GM12878 (cell line): Measurements from ENCODE around the gene ACVR1B. TPM values are rescaled to one million over a fixed set of nuclear protein-coding genes. Genes with fewer than 3 reads are reported as not detected.

Experiments
- ASH2L ChIP-seq: fragments of 300-600, 200-600 bp; sonication (generic); IDR thresholded peaks from 2 replicates; pipeline ENCODE4 v1.6.1; 2017; ENCODE audit warnings: low read depth, mild to moderate bottlenecking, borderline replicate concordance
- BMI1 ChIP-seq: fragments of 450-650 bp; IDR thresholded peaks from 2 replicates; pipeline ENCODE4 v1.6.1; 2016; ENCODE audit warnings: mild to moderate bottlenecking, moderate library complexity, borderline replicate concordance
- CHD4 ChIP-seq: fragments of 200-600 bp; sonication (generic); IDR thresholded peaks from 2 replicates; pipeline ENCODE4 v1.6.1; 2016; ENCODE audit warnings: mild to moderate bottlenecking
- EGR1 ChIP-seq, 2 experiments: IDR thresholded peaks; 1 replicate in 1 of 2; 2 replicates in 1 of 2; pipeline ENCODE4 v1.6.1; 2011 to 2012; ENCODE audit warnings: low read depth in 2 of 2, low read length in 2 of 2, borderline replicate concordance in 1 of 2, mild to moderate bottlenecking in 1 of 2, moderate library complexity in 1 of 2
- EP300 ChIP-seq, 2 experiments: fragments of 150-350 bp in 1 of 2; IDR thresholded peaks; 2 replicates each; pipeline ENCODE4 v1.6.1; 2011 to 2012; ENCODE audit warnings: low read depth in 2 of 2, low read length in 2 of 2, borderline replicate concordance in 1 of 2, improper control_type of control experiment in 1 of 2, inconsistent platforms in 1 of 2; ENCODE audit not compliant: control insufficient read depth in 1 of 2
- FOXK2 ChIP-seq: fragments of 450-650 bp; IDR thresholded peaks from 2 replicates; pipeline ENCODE4 v1.6.1; 2017; ENCODE audit warnings: mild to moderate bottlenecking, moderate library complexity
- HDAC6 ChIP-seq: fragments of 200-600 bp; sonication (generic); IDR thresholded peaks from one replicate; pipeline ENCODE4 v1.8.0; 2017; ENCODE audit warnings: antibody characterized with exemption; ENCODE audit not compliant: unreplicated experiment
- MEF2B ChIP-seq: fragments of 450-650 bp; IDR thresholded peaks from 2 replicates; pipeline ENCODE4 v1.6.1; 2018; ENCODE audit warnings: mild to moderate bottlenecking, moderate library complexity; ENCODE audit not compliant: partially characterized antibody, poor library complexity, severe bottlenecking
- MTA3 ChIP-seq: IDR thresholded peaks from 2 replicates; pipeline ENCODE4 v1.6.1; 2012; ENCODE audit warnings: low read length, inconsistent platforms, borderline replicate concordance
- MYC ChIP-seq: IDR thresholded peaks from 2 replicates; pipeline ENCODE4 v1.6.1; 2011; ENCODE audit warnings: mild to moderate bottlenecking, low read length, moderate library complexity, inconsistent platforms; ENCODE audit not compliant: insufficient read depth, insufficient replicate concordance, insufficient read length, severe bottlenecking
- NBN ChIP-seq: fragments of 450-650 bp; IDR thresholded peaks from 2 replicates; pipeline ENCODE4 v1.6.1; 2016
- NFIC ChIP-seq: IDR thresholded peaks from 2 replicates; pipeline ENCODE4 v1.6.1; 2012; ENCODE audit warnings: low read depth, mild to moderate bottlenecking, inconsistent platforms, low read length, moderate library complexity
- NFXL1 ChIP-seq: fragments of 450-650 bp; IDR thresholded peaks from 2 replicates; pipeline ENCODE4 v1.6.1; 2017; ENCODE audit warnings: antibody characterized with exemption, mild to moderate bottlenecking, borderline replicate concordance
- RELA ChIP-seq: fragments of 450-650 bp; IDR thresholded peaks from 2 replicates; pipeline ENCODE4 v1.8.0; 2014; ENCODE audit warnings: borderline replicate concordance; ENCODE audit not compliant: partially characterized antibody
- SMARCA5 ChIP-seq: fragments of 450-650 bp; IDR thresholded peaks from 2 replicates; pipeline ENCODE4 v1.6.1; 2017; ENCODE audit warnings: mild to moderate bottlenecking
- SMC3 ChIP-seq: IDR thresholded peaks from 2 replicates; pipeline ENCODE4 v1.6.1; 2011; ENCODE audit warnings: low read length, improper control_type of control experiment, borderline replicate concordance
- TCF12 ChIP-seq: IDR thresholded peaks from 2 replicates; pipeline ENCODE4 v1.6.1; 2011; ENCODE audit warnings: low read depth, mild to moderate bottlenecking, low read length
- TCF7 ChIP-seq: IDR thresholded peaks from 2 replicates; pipeline ENCODE4 v1.6.1; 2014; ENCODE audit warnings: antibody characterized with exemption, borderline replicate concordance
- ZNF384 ChIP-seq: IDR thresholded peaks from 2 replicates; pipeline ENCODE4 v1.6.1; 2012; ENCODE audit warnings: low read depth, mild to moderate bottlenecking, low read length, improper control_type of control experiment, borderline replicate concordance
- polyA plus RNA-seq, 11 experiments: library from polyadenylated mRNA; depleted of rRNA in 4 of 11; unstranded in 6 of 11; stranded (reverse) in 5 of 11; fragments of >200 nt; fragmentation: Nextera tagmentation in 4 of 11; fragmentation: Illumina TruSeq in 1 of 11; extraction: Ambion mirVana in 4 of 11; extraction: Trizol in 1 of 11; gene quantifications; 1 replicate in 1 of 11; 2 replicates in 10 of 11; pipeline versions ENCODE4 v1.2.1 to v1.2.3, GENCODE V29; 2011 to 2016; ENCODE audit warnings: inconsistent platforms in 2 of 11, missing spikeins in 2 of 11, low read depth in 1 of 11
- total RNA-seq, 4 experiments: library from RNA; depleted of rRNA in 3 of 4; stranded (reverse); fragments of >200 nt in 3 of 4; fragmentation: Illumina TruSeq in 1 of 4; extraction: Trizol in 1 of 4; gene quantifications; 2 replicates each; pipeline versions ENCODE4 v1.2.1 to v1.2.3, GENCODE V29; 2013 to 2021
- TF ChIP-seq, protein P1 (sequence below): IDR thresholded peaks from 2 replicates; pipeline ENCODE4 v1.6.1; 2012; ENCODE audit warnings: low read length, inconsistent platforms
- TF ChIP-seq, protein P2 (sequence below): IDR thresholded peaks from 2 replicates; pipeline ENCODE4 v1.6.1; 2012; ENCODE audit warnings: low read depth, low read length, improper control_type of control experiment
- TF ChIP-seq, protein P3 (sequence below), 3 experiments: IDR thresholded peaks in 2 of 3; conservative IDR thresholded peaks in 1 of 3; 2 replicates each; pipeline ENCODE4 v1.5.1; 2011; ENCODE audit warnings: low read depth in 3 of 3, low read length in 3 of 3, mild to moderate bottlenecking in 3 of 3, control low read depth in 2 of 3, moderate library complexity in 2 of 3, inconsistent platforms in 1 of 3, mixed read lengths in 1 of 3; ENCODE audit not compliant: control insufficient read depth in 2 of 3, insufficient read depth in 1 of 3; ENCODE audit errors: extremely low read depth in 1 of 3
- TF ChIP-seq, protein P4 (sequence below): fragments of 450-650 bp; formaldehyde crosslinking; IDR thresholded peaks from 2 replicates; pipeline ENCODE4 v1.4.0; 2022; ENCODE audit warnings: mild to moderate bottlenecking, moderate library complexity

The ACVR1B gene
- total and polyA plus RNA-seq, 10 of the 15 experiments (the other 5 are each of a cell fraction or from before 2014, with no cell fraction given): 0.02 to 0.69 (median 0.16) TPM; not detected in 2

DNA sequence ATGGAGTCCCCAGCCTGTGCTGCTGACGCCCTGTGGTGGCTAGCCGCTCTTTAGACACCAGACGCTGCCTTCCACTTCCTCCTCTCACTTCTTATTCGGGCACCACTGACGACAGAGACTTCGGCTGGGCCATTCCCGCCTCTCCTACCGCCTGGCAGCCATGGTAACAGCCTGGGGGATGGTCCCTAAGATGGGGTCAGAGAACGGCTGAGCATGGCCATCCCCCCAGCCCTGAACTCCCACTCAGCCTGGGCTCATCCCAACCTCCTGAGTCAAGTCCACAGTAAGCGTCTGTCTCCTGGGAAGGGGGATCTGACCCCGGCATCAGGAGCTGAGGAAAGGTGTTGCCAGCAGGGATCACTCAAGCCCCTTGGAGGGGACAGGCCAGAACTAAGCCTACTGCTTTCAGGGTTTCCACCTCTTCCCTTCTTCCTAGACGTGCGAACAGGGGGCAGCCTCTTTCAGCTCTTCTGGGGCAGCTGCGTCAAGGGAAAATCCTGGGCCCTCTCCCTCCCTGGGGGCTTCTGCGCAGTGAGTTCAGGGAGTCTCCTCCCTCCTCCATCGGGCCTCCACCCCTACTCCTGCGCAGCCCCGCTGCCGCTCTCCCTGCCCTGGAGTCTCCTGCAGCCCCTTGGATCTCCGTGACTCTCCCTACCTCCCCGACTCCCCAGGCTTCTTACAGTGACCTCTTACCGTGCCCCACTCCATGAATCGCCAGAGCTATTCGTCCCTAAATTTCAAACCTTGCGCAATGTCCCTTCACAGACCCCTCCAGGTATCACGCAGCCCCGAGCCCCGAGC lies 54.6 kb downstream of the ACVR1B start (continued):
- TF ChIP-seq, protein P1, sequence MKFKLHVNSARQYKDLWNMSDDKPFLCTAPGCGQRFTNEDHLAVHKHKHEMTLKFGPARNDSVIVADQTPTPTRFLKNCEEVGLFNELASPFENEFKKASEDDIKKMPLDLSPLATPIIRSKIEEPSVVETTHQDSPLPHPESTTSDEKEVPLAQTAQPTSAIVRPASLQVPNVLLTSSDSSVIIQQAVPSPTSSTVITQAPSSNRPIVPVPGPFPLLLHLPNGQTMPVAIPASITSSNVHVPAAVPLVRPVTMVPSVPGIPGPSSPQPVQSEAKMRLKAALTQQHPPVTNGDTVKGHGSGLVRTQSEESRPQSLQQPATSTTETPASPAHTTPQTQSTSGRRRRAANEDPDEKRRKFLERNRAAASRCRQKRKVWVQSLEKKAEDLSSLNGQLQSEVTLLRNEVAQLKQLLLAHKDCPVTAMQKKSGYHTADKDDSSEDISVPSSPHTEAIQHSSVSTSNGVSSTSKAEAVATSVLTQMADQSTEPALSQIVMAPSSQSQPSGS: no peak
- no peak for TF ChIP-seq ZNF384
- TF ChIP-seq FOXK2: no peak
- peak; percentile 64; the same call in 1 of the 2 replicates for TF ChIP-seq BMI1
- TF ChIP-seq, protein P2, sequence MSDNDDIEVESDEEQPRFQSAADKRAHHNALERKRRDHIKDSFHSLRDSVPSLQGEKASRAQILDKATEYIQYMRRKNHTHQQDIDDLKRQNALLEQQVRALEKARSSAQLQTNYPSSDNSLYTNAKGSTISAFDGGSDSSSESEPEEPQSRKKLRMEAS: no peak
- no peak for TF ChIP-seq MTA3
- TF ChIP-seq CHD4: no peak
- peak; percentile 61 for TF ChIP-seq NBN
- TF ChIP-seq TCF7: no peak
- TF ChIP-seq MYC: no peak
- TF ChIP-seq, protein P3, sequence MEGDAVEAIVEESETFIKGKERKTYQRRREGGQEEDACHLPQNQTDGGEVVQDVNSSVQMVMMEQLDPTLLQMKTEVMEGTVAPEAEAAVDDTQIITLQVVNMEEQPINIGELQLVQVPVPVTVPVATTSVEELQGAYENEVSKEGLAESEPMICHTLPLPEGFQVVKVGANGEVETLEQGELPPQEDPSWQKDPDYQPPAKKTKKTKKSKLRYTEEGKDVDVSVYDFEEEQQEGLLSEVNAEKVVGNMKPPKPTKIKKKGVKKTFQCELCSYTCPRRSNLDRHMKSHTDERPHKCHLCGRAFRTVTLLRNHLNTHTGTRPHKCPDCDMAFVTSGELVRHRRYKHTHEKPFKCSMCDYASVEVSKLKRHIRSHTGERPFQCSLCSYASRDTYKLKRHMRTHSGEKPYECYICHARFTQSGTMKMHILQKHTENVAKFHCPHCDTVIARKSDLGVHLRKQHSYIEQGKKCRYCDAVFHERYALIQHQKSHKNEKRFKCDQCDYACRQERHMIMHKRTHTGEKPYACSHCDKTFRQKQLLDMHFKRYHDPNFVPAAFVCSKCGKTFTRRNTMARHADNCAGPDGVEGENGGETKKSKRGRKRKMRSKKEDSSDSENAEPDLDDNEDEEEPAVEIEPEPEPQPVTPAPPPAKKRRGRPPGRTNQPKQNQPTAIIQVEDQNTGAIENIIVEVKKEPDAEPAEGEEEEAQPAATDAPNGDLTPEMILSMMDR (IDR thresholded peaks at IDR 0.05 in 2 of 3, conservative IDR thresholded peaks at IDR 0.05 in 1 of 3; ENCODE audit: control insufficient read depth in 2 of 3, extremely low read depth in 1 of 3, insufficient read depth in 1 of 3, low read depth in 3 of 3, low read length in 3 of 3): 0 out of 6 replicates have a peak, but pooled peaks of 1 of the 3 experiments have one; percentile 4
- TF ChIP-seq NFIC: no peak
- TF ChIP-seq, protein P4, sequence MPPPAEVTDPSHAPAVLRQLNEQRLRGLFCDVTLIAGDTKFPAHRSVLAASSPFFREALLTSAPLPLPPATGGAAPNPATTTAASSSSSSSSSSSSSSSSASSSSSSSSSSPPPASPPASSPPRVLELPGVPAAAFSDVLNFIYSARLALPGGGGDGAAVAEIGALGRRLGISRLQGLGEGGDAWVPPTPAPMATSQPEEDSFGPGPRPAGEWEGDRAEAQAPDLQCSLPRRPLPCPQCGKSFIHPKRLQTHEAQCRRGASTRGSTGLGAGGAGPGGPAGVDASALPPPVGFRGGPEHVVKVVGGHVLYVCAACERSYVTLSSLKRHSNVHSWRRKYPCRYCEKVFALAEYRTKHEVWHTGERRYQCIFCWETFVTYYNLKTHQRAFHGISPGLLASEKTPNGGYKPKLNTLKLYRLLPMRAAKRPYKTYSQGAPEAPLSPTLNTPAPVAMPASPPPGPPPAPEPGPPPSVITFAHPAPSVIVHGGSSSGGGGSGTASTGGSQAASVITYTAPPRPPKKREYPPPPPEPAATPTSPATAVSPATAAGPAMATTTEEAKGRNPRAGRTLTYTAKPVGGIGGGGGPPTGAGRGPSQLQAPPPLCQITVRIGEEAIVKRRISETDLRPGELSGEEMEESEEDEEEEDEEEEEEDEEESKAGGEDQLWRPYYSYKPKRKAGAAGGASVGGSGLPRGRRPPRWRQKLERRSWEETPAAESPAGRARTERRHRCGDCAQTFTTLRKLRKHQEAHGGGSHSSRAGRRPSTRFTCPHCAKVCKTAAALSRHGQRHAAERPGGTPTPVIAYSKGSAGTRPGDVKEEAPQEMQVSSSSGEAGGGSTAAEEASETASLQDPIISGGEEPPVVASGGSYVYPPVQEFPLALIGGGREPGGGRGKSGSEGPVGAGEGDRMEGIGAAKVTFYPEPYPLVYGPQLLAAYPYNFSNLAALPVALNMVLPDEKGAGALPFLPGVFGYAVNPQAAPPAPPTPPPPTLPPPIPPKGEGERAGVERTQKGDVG (CRISPR knock-in tag): no peak
- no peak for TF ChIP-seq EGR1 (IDR thresholded peaks at IDR 0.05; ENCODE audit: borderline replicate concordance in 1 of 2, low read depth in 2 of 2, low read length in 2 of 2)
- TF ChIP-seq SMC3: no peak; the same call in 1 of the 2 replicates
- peak; percentile 71 for TF ChIP-seq SMARCA5
- TF ChIP-seq NFXL1: no peak
- TF ChIP-seq MEF2B: peak; percentile 79
- peak; percentile 76 to 83; a peak in 3 of 4 replicates for TF ChIP-seq EP300 (IDR thresholded peaks at IDR 0.05; ENCODE audit: borderline replicate concordance in 1 of 2, control insufficient read depth in 1 of 2, low read depth in 2 of 2, low read length in 2 of 2)
- 0 out of 2 replicates have a peak, but pooled peaks have one; percentile 26 for TF ChIP-seq TCF12
- TF ChIP-seq HDAC6: no peak
- peak; percentile 30 for TF ChIP-seq RELA
- no peak for TF ChIP-seq ASH2L
